ENCODE results near the gene CPO.

DNA sequence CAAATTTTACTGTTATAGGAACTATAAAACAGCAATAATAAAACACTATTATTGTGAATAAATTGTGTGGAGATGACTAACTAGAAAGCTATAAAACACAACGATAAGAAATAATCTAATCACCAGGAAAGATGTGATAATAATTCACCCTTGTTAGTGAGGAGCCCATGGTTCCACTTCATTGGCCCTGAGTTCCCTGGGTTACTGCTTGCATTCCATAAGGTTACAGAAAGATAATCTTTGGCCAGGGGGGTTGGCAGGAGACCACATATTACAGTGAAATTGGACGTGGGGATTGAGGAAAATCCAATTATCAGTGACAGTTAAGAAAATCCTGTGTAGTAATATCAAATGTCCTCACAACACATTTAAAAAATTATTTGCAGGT lies 2.5 kb upstream of the CPO start:
- TF ChIP-seq, protein P1, sequence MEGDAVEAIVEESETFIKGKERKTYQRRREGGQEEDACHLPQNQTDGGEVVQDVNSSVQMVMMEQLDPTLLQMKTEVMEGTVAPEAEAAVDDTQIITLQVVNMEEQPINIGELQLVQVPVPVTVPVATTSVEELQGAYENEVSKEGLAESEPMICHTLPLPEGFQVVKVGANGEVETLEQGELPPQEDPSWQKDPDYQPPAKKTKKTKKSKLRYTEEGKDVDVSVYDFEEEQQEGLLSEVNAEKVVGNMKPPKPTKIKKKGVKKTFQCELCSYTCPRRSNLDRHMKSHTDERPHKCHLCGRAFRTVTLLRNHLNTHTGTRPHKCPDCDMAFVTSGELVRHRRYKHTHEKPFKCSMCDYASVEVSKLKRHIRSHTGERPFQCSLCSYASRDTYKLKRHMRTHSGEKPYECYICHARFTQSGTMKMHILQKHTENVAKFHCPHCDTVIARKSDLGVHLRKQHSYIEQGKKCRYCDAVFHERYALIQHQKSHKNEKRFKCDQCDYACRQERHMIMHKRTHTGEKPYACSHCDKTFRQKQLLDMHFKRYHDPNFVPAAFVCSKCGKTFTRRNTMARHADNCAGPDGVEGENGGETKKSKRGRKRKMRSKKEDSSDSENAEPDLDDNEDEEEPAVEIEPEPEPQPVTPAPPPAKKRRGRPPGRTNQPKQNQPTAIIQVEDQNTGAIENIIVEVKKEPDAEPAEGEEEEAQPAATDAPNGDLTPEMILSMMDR (IDR thresholded peaks at IDR 0.05): no peak
- TF ChIP-seq POLR2A (IDR thresholded peaks at IDR 0.05): no peak
- TF ChIP-seq EP300 (IDR thresholded peaks at IDR 0.05): no peak
